HepG2 (cell line): ENCODE data around the gene ZNF334. TPM values are rescaled to one million over a fixed set of nuclear protein-coding genes. Genes with fewer than 3 reads are reported as not detected.

Experiments used
- ARHGAP35 ChIP-seq: sonication (generic); formaldehyde crosslinking; IDR thresholded peaks from 2 replicates; pipeline ENCODE4 v1.9.0; 2022; ENCODE audit warnings: mild to moderate bottlenecking, inconsistent platforms, moderate library complexity, missing genetic modification reagents, borderline replicate concordance
- ARNT ChIP-seq: fragments of 450-650 bp; IDR thresholded peaks from 2 replicates; pipeline ENCODE4 v1.6.1; 2017
- CERS6 ChIP-seq: sonication (generic); formaldehyde crosslinking; IDR thresholded peaks from 2 replicates; pipeline ENCODE4 v1.5.0; 2020; ENCODE audit warnings: missing genetic modification reagents
- GZF1 ChIP-seq: sonication (generic); formaldehyde crosslinking; IDR thresholded peaks from 2 replicates; pipeline ENCODE4 v1.5.1; 2020; ENCODE audit warnings: mild to moderate bottlenecking, missing genetic modification reagents
- IRX3 ChIP-seq: sonication (generic); formaldehyde crosslinking; IDR thresholded peaks from 2 replicates; pipeline ENCODE4 v1.8.1; 2023; ENCODE audit warnings: mild to moderate bottlenecking, low read depth, missing genetic modification reagents, borderline replicate concordance
- LCORL ChIP-seq, 2 experiments: fragments of 450-650 bp in 1 of 2; sonication (generic) in 1 of 2; formaldehyde crosslinking in 1 of 2; IDR thresholded peaks; 2 replicates each; pipeline versions ENCODE4 v1.5.0 to v1.6.1; 2017 to 2020; ENCODE audit warnings: antibody characterized with exemption in 1 of 2, missing genetic modification reagents in 1 of 2
- MTERF4 ChIP-seq: sonication (generic); formaldehyde crosslinking; IDR thresholded peaks from 2 replicates; pipeline ENCODE4 v1.8.0; 2023; ENCODE audit warnings: mild to moderate bottlenecking, missing genetic modification reagents
- NAIF1 ChIP-seq: sonication (generic); formaldehyde crosslinking; IDR thresholded peaks from 2 replicates; pipeline ENCODE4 v1.5.0; 2020; ENCODE audit warnings: mild to moderate bottlenecking, missing genetic modification reagents, borderline replicate concordance
- PITX1 ChIP-seq: sonication (generic); formaldehyde crosslinking; IDR thresholded peaks from 2 replicates; pipeline ENCODE4 v1.5.1; 2020; ENCODE audit warnings: mild to moderate bottlenecking, missing genetic modification reagents
- RARA ChIP-seq: IDR thresholded peaks from 2 replicates; pipeline ENCODE4 v1.6.1; 2016; ENCODE audit warnings: missing genetic modification reagents, missing compliant biosample characterization
- REPIN1 ChIP-seq: sonication (generic); formaldehyde crosslinking; IDR thresholded peaks from 2 replicates; pipeline ENCODE4 v1.8.0; 2022; ENCODE audit warnings: missing genetic modification reagents, low read depth, mild to moderate bottlenecking, borderline replicate concordance
- SMC3 ChIP-seq: IDR thresholded peaks from 2 replicates; pipeline ENCODE4 v1.6.1; 2011; ENCODE audit warnings: low read length, improper control_type of control experiment
- SUZ12 ChIP-seq: fragments of 150-350 bp; IDR thresholded peaks from 2 replicates; pipeline ENCODE4 v1.6.1; 2014; ENCODE audit warnings: low read depth, low read length
- ZBTB21 ChIP-seq: sonication (generic); formaldehyde crosslinking; IDR thresholded peaks from 2 replicates; pipeline ENCODE4 v1.4.0; 2020; ENCODE audit warnings: missing genetic modification reagents
- ZBTB39 ChIP-seq: sonication (generic); formaldehyde crosslinking; IDR thresholded peaks from 2 replicates; pipeline ENCODE4 v1.5.0; 2020; ENCODE audit warnings: missing genetic modification reagents
- ZNF180 ChIP-seq: sonication (generic); formaldehyde crosslinking; IDR thresholded peaks from 2 replicates; pipeline ENCODE4 v1.4.0; 2020; ENCODE audit warnings: low read depth, missing genetic modification reagents, borderline replicate concordance
- ZNF331 ChIP-seq: sonication (generic); formaldehyde crosslinking; IDR thresholded peaks from 2 replicates; pipeline ENCODE4 v1.4.0; 2020; ENCODE audit warnings: missing genetic modification reagents
- ZNF337 ChIP-seq: sonication (generic); formaldehyde crosslinking; IDR thresholded peaks from 2 replicates; pipeline ENCODE4 v1.5.1; 2020; ENCODE audit warnings: missing genetic modification reagents, low read depth, mild to moderate bottlenecking, borderline replicate concordance
- ZNF451 ChIP-seq: sonication (generic); formaldehyde crosslinking; IDR thresholded peaks from 2 replicates; pipeline ENCODE4 v1.5.0; 2020; ENCODE audit warnings: mild to moderate bottlenecking, missing genetic modification reagents
- ZNF468 ChIP-seq: sonication (generic); formaldehyde crosslinking; IDR thresholded peaks from 2 replicates; pipeline ENCODE4 v1.8.0; 2022; ENCODE audit warnings: mild to moderate bottlenecking, moderate library complexity, missing genetic modification reagents
- polyA plus RNA-seq, 8 experiments: library from polyadenylated mRNA; depleted of rRNA in 3 of 8; stranded (reverse) in 7 of 8; unstranded in 1 of 8; fragments of >200 nt; fragmentation: Illumina TruSeq in 4 of 8; extraction: Trizol in 4 of 8; gene quantifications; 2 replicates each; pipeline versions ENCODE4 v1.2.1 to v1.2.3, GENCODE V29; 2011 to 2016; ENCODE audit warnings: low read depth in 4 of 8, missing spikeins in 1 of 8, mixed read lengths in 1 of 8; ENCODE audit not compliant: insufficient read depth in 1 of 8
- total RNA-seq, 5 experiments: library from RNA; depleted of rRNA; stranded (reverse); fragments of >200 nt; fragmentation: Illumina TruSeq; extraction: Trizol; gene quantifications; 2 replicates each; pipeline ENCODE4 v1.2.3, GENCODE V29; 2016; ENCODE audit warnings: low read depth in 1 of 5
- TF ChIP-seq, protein P1 (sequence below): sonication (generic); formaldehyde crosslinking; IDR thresholded peaks from 2 replicates; pipeline ENCODE4 v1.8.0; 2022; ENCODE audit warnings: mild to moderate bottlenecking, missing genetic modification reagents; ENCODE audit not compliant: insufficient replicate concordance
- TF ChIP-seq, protein P2 (sequence below): sonication (generic); formaldehyde crosslinking; IDR thresholded peaks from 2 replicates; pipeline ENCODE4 v1.4.0; 2020; ENCODE audit warnings: missing genetic modification reagents

The ZNF334 gene
- total and polyA plus RNA-seq, 2 of the 13 experiments (the other 11 are each of a cell fraction or from before 2014, with no cell fraction given) = 4.8 to 7.8 TPM

DNA sequence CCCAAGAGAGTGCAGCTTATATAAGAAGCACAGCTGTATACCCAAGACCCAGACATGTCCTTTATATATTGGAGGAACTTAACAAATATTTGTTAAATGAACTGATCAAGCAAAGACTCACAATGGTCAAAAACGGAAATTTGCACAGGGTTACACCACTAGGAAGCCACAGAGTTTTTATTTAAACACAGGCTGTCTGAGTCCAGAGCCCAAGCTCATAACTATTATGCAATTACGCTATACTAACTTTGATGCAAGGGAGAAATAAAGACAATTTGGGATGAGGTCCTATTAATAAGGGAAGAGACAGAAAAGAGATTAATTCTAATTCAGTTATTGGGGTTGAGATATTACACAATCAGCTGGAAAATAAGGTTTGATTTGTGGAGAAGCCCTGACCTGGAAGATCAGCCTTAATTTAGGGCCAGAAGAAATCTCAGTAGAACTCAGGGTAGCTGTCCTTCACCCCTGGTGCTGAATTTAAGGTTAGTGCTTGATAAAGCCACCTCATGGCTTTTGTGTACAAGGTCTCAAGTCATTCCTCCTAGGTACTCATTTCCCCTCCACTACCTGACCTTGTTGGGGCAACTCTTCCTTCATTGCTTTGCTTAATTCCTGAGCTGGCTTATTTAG, 10.5 kb upstream of the ZNF334 start (continued):
- TF ChIP-seq MTERF4 = peak; percentile 53; the same call in 1 of the 2 replicates
- TF ChIP-seq, protein P1, sequence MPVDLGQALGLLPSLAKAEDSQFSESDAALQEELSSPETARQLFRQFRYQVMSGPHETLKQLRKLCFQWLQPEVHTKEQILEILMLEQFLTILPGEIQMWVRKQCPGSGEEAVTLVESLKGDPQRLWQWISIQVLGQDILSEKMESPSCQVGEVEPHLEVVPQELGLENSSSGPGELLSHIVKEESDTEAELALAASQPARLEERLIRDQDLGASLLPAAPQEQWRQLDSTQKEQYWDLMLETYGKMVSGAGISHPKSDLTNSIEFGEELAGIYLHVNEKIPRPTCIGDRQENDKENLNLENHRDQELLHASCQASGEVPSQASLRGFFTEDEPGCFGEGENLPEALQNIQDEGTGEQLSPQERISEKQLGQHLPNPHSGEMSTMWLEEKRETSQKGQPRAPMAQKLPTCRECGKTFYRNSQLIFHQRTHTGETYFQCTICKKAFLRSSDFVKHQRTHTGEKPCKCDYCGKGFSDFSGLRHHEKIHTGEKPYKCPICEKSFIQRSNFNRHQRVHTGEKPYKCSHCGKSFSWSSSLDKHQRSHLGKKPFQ (CRISPR knock-in tag) = peak; percentile 44
- no peak for TF ChIP-seq SUZ12
- no peak for TF ChIP-seq LCORL (IDR thresholded peaks at IDR 0.05)
- 0 out of 2 replicates have a peak, but pooled peaks have one; percentile 8 for TF ChIP-seq LCORL (CRISPR knock-in tag; IDR thresholded peaks at IDR 0.05)
- TF ChIP-seq GZF1 (CRISPR knock-in tag) = 0 out of 2 replicates have a peak, but pooled peaks have one; percentile 38
- TF ChIP-seq ZBTB21 = peak; percentile 16; the same call in 1 of the 2 replicates
- no peak for TF ChIP-seq IRX3
- TF ChIP-seq ZNF331 (CRISPR knock-in tag) = peak; percentile 63; the same call in 1 of the 2 replicates
- no peak for TF ChIP-seq ARNT
- TF ChIP-seq ZNF180 (CRISPR knock-in tag) = no peak
- no peak for TF ChIP-seq ZBTB39 (CRISPR knock-in tag)
- TF ChIP-seq ZNF337 (CRISPR knock-in tag) = no peak
- peak; percentile 52 for TF ChIP-seq PITX1 (CRISPR knock-in tag)
- no peak for TF ChIP-seq ZNF451 (CRISPR knock-in tag)
- peak; percentile 74 for TF ChIP-seq RARA (CRISPR knock-in tag)
- peak; percentile 36; the same call in 1 of the 2 replicates for TF ChIP-seq SMC3
- TF ChIP-seq, protein P2, sequence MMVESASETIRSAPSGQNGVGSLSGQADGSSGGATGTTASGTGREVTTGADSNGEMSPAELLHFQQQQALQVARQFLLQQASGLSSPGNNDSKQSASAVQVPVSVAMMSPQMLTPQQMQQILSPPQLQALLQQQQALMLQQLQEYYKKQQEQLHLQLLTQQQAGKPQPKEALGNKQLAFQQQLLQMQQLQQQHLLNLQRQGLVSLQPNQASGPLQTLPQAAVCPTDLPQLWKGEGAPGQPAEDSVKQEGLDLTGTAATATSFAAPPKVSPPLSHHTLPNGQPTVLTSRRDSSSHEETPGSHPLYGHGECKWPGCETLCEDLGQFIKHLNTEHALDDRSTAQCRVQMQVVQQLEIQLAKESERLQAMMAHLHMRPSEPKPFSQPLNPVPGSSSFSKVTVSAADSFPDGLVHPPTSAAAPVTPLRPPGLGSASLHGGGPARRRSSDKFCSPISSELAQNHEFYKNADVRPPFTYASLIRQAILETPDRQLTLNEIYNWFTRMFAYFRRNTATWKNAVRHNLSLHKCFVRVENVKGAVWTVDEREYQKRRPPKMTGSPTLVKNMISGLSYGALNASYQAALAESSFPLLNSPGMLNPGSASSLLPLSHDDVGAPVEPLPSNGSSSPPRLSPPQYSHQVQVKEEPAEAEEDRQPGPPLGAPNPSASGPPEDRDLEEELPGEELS (CRISPR knock-in tag) = no peak
- TF ChIP-seq CERS6 = no peak
- TF ChIP-seq NAIF1 (CRISPR knock-in tag) = peak; percentile 50; the same call in 1 of the 2 replicates
- TF ChIP-seq REPIN1 = no peak
- TF ChIP-seq ZNF468 (CRISPR knock-in tag) = no peak
- TF ChIP-seq ARHGAP35 (CRISPR knock-in tag) = no peak
